Astrocyte (in vitro differentiated cells and primary cell): Measurements from ENCODE around the gene MAP7.

Experiments used
- EZH2 ChIP-seq: IDR thresholded peaks from 2 replicates; pipeline ENCODE4 v1.6.1; 2012; ENCODE audit warnings: mild to moderate bottlenecking, low read length, inconsistent platforms; ENCODE audit not compliant: insufficient read depth
- TF ChIP-seq, protein P1 (sequence below): IDR thresholded peaks from 2 replicates; pipeline ENCODE4 v1.5.1; 2011; ENCODE audit warnings: low read depth, mild to moderate bottlenecking, inconsistent platforms, low read length, moderate library complexity; ENCODE audit not compliant: insufficient read depth

DNA sequence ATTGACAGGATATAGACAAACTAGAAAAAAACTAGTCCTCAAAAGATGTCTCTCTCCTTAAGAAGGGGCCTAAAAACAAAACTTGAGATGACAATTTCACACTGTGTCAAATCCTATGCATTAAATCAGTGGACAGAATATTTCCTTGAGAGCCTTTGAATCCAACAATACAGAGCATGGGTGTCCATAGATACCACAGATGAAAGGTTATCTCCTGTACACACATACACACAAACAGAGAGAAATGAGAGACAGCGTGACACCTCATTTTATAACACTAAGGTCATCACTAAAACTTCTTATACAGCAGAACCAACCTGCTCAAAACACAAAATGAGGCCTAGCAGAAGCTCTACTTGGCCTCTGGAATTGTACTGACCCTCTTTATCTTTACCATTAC is 55.5 kb downstream of the MAP7 start:
- TF ChIP-seq, protein P1, sequence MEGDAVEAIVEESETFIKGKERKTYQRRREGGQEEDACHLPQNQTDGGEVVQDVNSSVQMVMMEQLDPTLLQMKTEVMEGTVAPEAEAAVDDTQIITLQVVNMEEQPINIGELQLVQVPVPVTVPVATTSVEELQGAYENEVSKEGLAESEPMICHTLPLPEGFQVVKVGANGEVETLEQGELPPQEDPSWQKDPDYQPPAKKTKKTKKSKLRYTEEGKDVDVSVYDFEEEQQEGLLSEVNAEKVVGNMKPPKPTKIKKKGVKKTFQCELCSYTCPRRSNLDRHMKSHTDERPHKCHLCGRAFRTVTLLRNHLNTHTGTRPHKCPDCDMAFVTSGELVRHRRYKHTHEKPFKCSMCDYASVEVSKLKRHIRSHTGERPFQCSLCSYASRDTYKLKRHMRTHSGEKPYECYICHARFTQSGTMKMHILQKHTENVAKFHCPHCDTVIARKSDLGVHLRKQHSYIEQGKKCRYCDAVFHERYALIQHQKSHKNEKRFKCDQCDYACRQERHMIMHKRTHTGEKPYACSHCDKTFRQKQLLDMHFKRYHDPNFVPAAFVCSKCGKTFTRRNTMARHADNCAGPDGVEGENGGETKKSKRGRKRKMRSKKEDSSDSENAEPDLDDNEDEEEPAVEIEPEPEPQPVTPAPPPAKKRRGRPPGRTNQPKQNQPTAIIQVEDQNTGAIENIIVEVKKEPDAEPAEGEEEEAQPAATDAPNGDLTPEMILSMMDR: no peak
- no peak for TF ChIP-seq EZH2
